HG03039 (cell line): ENCODE data around the gene C3orf18.

Source experiments
- ATAC-seq: cut with Tn5 transposase; IDR thresholded peaks from one replicate; pipeline ENCODE4 v1.9.1; 2021; ENCODE audit warnings: mild to moderate bottlenecking, moderate library complexity; ENCODE audit not compliant: unreplicated experiment

C3orf18 gene

GRCh38 chr3:50581459-50581842, 13.9 kb upstream of the C3orf18 start:
- ATAC-seq, result no peak

GRCh38 chr3:50580683-50581458, 13.3 kb upstream of the C3orf18 start:
- ATAC-seq, result no peak

GRCh38 chr3:50577348-50577747, 9.8 kb upstream of the C3orf18 start:
- ATAC-seq, result no peak

- no peak for ATAC-seq
These were observed 7.8 kb upstream of the C3orf18 start for GRCh38 chr3:50575372-50575771.

- no peak for ATAC-seq
These were observed 6.9 kb upstream of the C3orf18 start for GRCh38 chr3:50574444-50574831.

GRCh38 chr3:50573566-50574443, 6.3 kb upstream of the C3orf18 start:
- ATAC-seq, result no peak

GRCh38 chr3:50572801-50573371, 5.3 kb upstream of the C3orf18 start:
- no peak for ATAC-seq

- no peak for ATAC-seq
These were observed 4.6 kb upstream of the C3orf18 start for GRCh38 chr3:50572158-50572557.

GRCh38 chr3:50571486-50571885, 3.9 kb upstream of the C3orf18 start:
- ATAC-seq, result no peak

- no peak for ATAC-seq
These were observed 3.1 kb upstream of the C3orf18 start for GRCh38 chr3:50570508-50571279.

GRCh38 chr3:50568947-50569749, 1.6 kb upstream of the C3orf18 start, which contains the start of gene HEMK1:
HEMK1 (plus strand) TSS chr3:50569522; CDS start chr3:50571105, 1,583 bp downstream.
- peak; percentile 52 for ATAC-seq

- no peak for ATAC-seq
These were observed 549 bp downstream of the C3orf18 start for GRCh38 chr3:50567011-50567385.

- ATAC-seq, result no peak
These were observed 3.2 kb downstream of the C3orf18 start for GRCh38 chr3:50564321-50564720.

- no peak for ATAC-seq
These were observed 3.7 kb downstream of the C3orf18 start for GRCh38 chr3:50563867-50564266.

GRCh38 chr3:50562861-50563260, 4.7 kb downstream of the C3orf18 start:
- ATAC-seq, result no peak

GRCh38 chr3:50559702-50560101, 7.8 kb downstream of the C3orf18 start:
- no peak for ATAC-seq

- no peak for ATAC-seq
These were observed 9.6 kb downstream of the C3orf18 start for GRCh38 chr3:50557915-50558314.

GRCh38 chr3:50557106-50557505, 10.4 kb downstream of the C3orf18 start:
- no peak for ATAC-seq

- ATAC-seq, result no peak
These were observed 13.0 kb downstream of the C3orf18 start for GRCh38 chr3:50554553-50554952.

GRCh38 chr3:50552598-50552997, 14.9 kb downstream of the C3orf18 start:
- ATAC-seq, result no peak
